Epidermal melanocyte (primary cell): ENCODE data around the gene KMT2C.
A peak's percentile ranks its signal among the peaks of the same experiment; 100 is the strongest.
"Not testable (repeated sequence)": the region's sequence is repeated elsewhere in the genome, so short reads cannot be mapped to it uniquely, and the experiment has no call there.

Experiments
- DNase-seq: peaks from one replicate; pipeline ENCODE4 v3.0.0; 2011; ENCODE audit warnings: low spot score; ENCODE audit not compliant: insufficient read length

Gene KMT2C

GRCh38 chr7:152435384-152436110 is at the start of gene KMT2C:
Gene KMT2C (minus strand): TSS chr7:152436003. CDS start chr7:152435786, 217 bp downstream.
- DNase-seq = no peak

GRCh38 chr7:152481082-152481481 is 45.3 kb upstream of the KMT2C start:
- DNase-seq = no peak

GRCh38 chr7:152480664-152481063 is 44.9 kb upstream of the KMT2C start:
- no peak for DNase-seq

DNA sequence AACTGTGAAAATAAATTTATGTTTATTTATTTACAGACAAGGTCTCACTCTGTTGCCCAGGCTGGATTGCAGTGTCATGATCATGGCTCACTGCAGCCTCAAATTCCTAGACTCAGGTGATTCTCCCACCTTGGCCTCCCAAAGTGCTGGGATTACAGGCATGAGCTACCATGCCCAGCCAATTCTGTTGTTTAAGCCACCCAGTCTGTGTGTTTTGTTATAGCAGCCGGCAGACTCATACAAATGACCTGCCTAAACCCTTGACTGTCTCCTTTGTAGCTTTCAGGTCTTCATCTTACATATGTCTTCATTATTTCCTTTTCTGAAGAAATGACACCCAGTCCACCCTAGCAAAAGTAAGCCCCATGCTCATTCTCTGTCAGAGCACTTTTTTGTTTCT is 43.8 kb upstream of the KMT2C start:
- DNase-seq = no peak

DNA sequence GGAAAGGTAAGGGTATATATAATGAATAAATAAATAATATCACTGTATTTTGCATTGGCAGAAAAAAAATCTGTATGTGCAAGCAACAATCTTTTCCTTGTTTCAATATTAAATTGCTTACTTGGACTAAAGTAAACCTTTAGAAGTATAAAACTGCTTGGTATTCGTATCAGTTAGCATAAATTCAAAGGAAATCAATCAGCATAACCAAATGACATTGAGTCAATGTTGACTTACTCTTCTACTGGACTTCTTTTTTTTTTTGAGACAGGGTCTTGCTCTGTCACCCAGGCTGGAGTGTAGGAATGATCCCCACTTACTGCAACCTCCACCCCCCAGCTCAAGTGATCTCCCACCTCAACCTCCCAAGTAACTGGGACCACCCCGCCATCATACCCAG is 42.3 kb upstream of the KMT2C start:
- no peak for DNase-seq

- no peak for DNase-seq
Observed at GRCh38 chr7:152477079-152477478, 41.3 kb upstream of the KMT2C start.

- no peak for DNase-seq
Observed at GRCh38 chr7:152476551-152476950, 40.7 kb upstream of the KMT2C start.

GRCh38 chr7:152471023-152471620 is 35.3 kb upstream of the KMT2C start:
- DNase-seq = not testable (repeated sequence)

- not testable (repeated sequence) for DNase-seq
Observed at GRCh38 chr7:152470251-152471022, 34.6 kb upstream of the KMT2C start.

- not testable (repeated sequence) for DNase-seq
Observed at GRCh38 chr7:152469576-152469975, 33.8 kb upstream of the KMT2C start.

GRCh38 chr7:152467225-152467624 is 31.4 kb upstream of the KMT2C start:
- no peak for DNase-seq

DNA sequence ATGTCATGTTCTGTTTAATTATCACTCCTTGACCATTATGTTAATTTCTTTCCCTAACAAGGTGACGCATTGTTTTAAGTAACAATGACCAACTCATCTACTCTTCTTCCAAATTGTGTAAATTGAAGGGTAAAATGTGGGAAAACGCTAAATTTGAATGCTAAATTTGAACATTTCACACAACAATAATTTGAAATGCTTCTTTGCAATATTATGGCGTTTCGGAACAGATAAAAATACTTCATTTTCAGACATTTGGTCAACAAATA is 29.2 kb upstream of the KMT2C start:
- no peak for DNase-seq

DNA sequence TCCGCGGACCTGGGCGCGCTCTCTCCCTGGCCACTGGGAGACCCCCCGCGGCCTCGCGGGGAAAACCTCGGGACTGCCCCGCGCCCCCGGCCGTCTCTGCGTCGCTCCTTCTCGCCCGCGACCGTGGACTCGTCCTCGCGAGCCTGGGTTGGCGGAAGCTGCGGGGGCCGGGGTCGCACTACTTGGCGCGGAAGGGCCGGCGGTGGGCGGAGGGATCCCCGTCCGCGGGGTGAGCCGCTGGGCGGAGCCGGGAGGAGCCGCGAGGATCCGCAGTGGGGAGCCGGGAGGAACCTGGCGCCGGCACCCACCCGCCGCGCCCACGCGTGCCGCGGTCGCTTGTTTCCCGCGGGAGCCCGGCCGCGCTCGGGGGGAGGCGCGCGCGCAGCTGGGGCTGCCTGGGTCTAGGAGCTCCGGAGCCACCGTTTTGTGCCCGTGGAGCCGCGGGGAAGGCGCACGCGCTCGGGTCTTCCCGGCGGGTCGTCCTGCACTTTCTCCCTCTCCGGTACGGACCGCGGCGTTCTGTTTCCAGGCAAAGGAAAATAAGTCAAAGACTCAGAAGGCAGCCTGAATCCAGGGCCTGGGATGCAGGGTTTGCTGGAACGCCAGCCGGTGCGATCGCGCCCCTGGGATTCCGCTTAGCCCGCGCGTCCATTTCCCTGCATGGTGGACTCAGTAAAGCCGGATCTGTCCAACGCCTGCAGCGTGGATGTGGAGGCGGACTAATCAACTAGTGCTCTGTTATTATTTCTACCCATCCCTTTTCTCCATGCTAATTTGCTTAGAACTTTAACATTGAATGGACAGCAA is 28.7 kb upstream of the KMT2C start:
- peak; percentile 92 for DNase-seq

DNA sequence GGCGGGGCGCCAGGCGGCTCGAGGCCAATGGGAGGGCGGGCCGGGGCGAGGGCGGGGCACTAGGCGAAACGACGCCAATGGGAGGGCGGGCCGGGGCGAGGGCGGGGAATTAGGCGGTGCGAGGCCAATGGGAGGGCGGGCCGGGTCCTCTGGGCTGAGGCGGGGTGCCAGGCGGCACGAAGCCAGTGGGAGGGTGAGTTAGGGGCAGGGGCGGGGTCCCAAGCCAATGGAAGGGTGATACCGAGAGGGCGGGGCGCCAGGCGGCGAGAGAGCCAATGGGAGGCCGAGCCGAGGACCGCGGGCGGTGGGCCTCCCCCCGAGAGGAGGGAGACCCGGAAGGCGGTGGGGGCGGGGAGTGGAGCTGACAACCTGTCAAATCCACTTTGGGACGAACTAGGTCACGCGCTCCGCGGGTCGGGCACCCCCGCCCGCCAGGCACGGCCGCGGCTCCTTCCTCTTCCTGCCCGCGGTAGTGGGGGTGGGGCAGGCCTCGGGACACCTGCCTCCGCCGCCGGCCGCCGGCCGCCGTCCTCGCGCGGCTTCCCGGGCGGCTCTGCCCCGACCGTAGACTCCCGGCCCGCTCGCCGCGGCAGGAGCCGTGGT is 28.0 kb upstream of the KMT2C start:
- DNase-seq = peak; percentile 97

GRCh38 chr7:152462995-152463708 is 27.3 kb upstream of the KMT2C start:
- peak; percentile 46 for DNase-seq

DNA sequence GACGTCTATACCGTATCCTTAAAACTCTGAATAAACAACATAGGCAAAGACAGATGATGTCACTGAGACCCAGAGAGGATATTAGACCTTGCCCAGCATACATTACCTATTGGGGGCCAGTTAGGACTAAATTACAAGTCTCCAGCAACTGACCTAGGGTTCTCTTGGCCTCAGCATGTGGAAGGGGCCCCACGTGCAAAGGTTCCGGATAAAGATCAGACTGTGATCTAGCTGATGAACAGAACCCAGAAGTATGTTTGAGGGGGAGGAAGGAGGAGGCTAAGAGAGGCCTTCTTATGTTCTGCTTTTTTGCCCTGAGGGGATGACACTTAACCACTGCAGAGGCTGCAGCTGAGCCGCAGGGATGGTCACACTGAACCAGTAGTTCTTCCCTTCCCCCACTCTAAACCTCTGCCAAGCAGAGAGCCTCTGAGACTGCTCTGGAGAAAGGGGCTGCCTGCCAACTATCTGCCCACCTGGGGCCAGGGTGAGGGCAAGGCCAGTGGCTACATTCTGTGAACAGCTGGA is 24.0 kb upstream of the KMT2C start:
- DNase-seq = peak; percentile 85

DNA sequence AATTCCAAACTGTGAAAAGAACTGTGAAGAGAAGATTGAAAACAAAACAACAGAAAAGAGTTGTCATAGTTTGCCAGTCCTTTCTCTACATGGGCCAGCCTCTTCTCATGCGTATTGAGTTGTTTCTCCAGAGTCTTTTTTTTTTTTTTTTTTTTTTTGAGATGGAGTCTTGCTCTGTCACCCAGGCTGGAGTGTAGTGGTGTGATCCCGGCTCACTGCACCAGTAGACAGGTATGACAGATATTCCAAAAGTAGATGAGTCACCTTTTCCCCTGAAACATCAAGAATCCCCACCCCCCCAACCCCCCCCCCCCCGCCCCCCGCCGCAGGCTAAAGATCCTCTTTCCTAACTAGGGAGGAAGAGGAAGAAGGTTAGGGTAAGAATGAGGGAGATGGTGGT is 15.6 kb upstream of the KMT2C start:
- no peak for DNase-seq

GRCh38 chr7:152445386-152446008 is 9.7 kb upstream of the KMT2C start:
- DNase-seq = not testable (repeated sequence)

GRCh38 chr7:152443586-152443985 is 7.8 kb upstream of the KMT2C start:
- DNase-seq = no peak

- DNase-seq = no peak
Observed at GRCh38 chr7:152442330-152442835, 6.6 kb upstream of the KMT2C start.
